CD14-positive monocyte (primary cell): ENCODE measurements around the gene GABRG3. TPM values are rescaled to one million over a fixed set of nuclear protein-coding genes. Genes with fewer than 3 reads are reported as not detected.

ENCODE experiments used
- DNase-seq, 3 donors: peaks; one replicate each; pipeline ENCODE4 v3.0.0-alpha.2; 2011 to 2022
- H2AFZ ChIP-seq: 2 replicates; pipeline ENCODE4 v1.6.0; 2012; ENCODE audit warnings: mild to moderate bottlenecking, low read depth, low read length, inconsistent platforms; ENCODE audit not compliant: insufficient read depth, poor library complexity, severe bottlenecking
- H3K27ac ChIP-seq, 2 donors: 1 replicate in 1 of 2; 2 replicates in 1 of 2; pipeline ENCODE4 v1.5.1; 2012 to 2013; ENCODE audit warnings: low read length in 2 of 2, control low read depth in 1 of 2, inconsistent platforms in 1 of 2, low read depth in 1 of 2, mild to moderate bottlenecking in 1 of 2
- H3K27me3 ChIP-seq, 2 donors: one replicate each; pipeline versions ENCODE4 v1.6.0 to v1.6.1; 2011 to 2013; ENCODE audit warnings: low read length in 2 of 2; ENCODE audit not compliant: control insufficient read depth in 2 of 2, insufficient read depth in 2 of 2
- H3K36me3 ChIP-seq, 2 donors: replicated peaks in 1 of 2; 1 replicate in 1 of 2; 2 replicates in 1 of 2; pipeline versions ENCODE4 v1.5.1 to v1.6.1; 2012 to 2013; ENCODE audit warnings: low read length in 2 of 2, control low read depth in 1 of 2, inconsistent platforms in 1 of 2, mild to moderate bottlenecking in 1 of 2; ENCODE audit not compliant: insufficient read depth in 2 of 2, control insufficient read depth in 1 of 2
- H3K4me1 ChIP-seq, 2 donors: 1 replicate in 1 of 2; 2 replicates in 1 of 2; pipeline versions ENCODE4 v1.5.1 to v1.6.1; 2012 to 2013; ENCODE audit warnings: low read length in 2 of 2, control low read depth in 1 of 2, inconsistent platforms in 1 of 2, mild to moderate bottlenecking in 1 of 2, moderate library complexity in 1 of 2; ENCODE audit not compliant: insufficient read depth in 2 of 2, control insufficient read depth in 1 of 2
- H3K4me2 ChIP-seq: replicated peaks from 2 replicates; pipeline ENCODE3; 2012; ENCODE audit warnings: low read length, moderate library complexity, mild to moderate bottlenecking; ENCODE audit not compliant: poor library complexity, severe bottlenecking; ENCODE audit errors: extremely low read depth
- H3K4me3 ChIP-seq, 3 experiments: fragments of 200-600 bp in 1 of 3; sonication (generic) in 1 of 3; replicated peaks in 1 of 3; 1 replicate in 2 of 3; 2 replicates in 1 of 3; pipeline ENCODE4 v1.5.1; 2011 to 2013; ENCODE audit warnings: low read length in 3 of 3, mild to moderate bottlenecking in 3 of 3, control low read depth in 2 of 3, low read depth in 2 of 3, inconsistent platforms in 1 of 3, moderate library complexity in 1 of 3
- H3K79me2 ChIP-seq: 2 replicates; pipeline ENCODE4 v1.6.0; 2012; ENCODE audit warnings: mild to moderate bottlenecking, control low read depth, inconsistent platforms, low read length, moderate library complexity; ENCODE audit not compliant: insufficient read depth
- H3K9ac ChIP-seq: 2 replicates; pipeline ENCODE4 v1.6.0; 2017; ENCODE audit warnings: low read length, mild to moderate bottlenecking; ENCODE audit not compliant: insufficient read depth, poor library complexity, severe bottlenecking
- H3K9me3 ChIP-seq, 2 donors: replicated peaks in 1 of 2; 1 replicate in 1 of 2; 2 replicates in 1 of 2; pipeline versions ENCODE4 v1.5.1 to v1.6.1; 2012 to 2013; ENCODE audit warnings: low read length in 2 of 2, control low read depth in 1 of 2; ENCODE audit not compliant: control insufficient read depth in 1 of 2, insufficient read depth in 1 of 2
- H4K20me1 ChIP-seq: 2 replicates; pipeline ENCODE4 v1.6.0; 2012; ENCODE audit warnings: mild to moderate bottlenecking, low read length, control low read depth, moderate library complexity; ENCODE audit not compliant: insufficient read depth
- H3K27ac Mint-ChIP-seq, 7 donors: one replicate each; pipeline ENCODE4 v1.8.0; 2020; ENCODE audit warnings: mild to moderate bottlenecking in 7 of 7, mixed read lengths in 7 of 7, moderate library complexity in 6 of 7, inconsistent platforms in 2 of 7
- H3K27me3 Mint-ChIP-seq, 3 donors: one replicate each; pipeline ENCODE4 v1.8.0; 2021 to 2022; ENCODE audit warnings: low read depth in 3 of 3, mild to moderate bottlenecking in 3 of 3, mixed read lengths in 3 of 3, moderate library complexity in 3 of 3, inconsistent platforms in 1 of 3
- H3K36me3 Mint-ChIP-seq, 2 donors: one replicate each; pipeline ENCODE4 v1.8.0; 2020; ENCODE audit warnings: mixed read lengths in 2 of 2, inconsistent platforms in 1 of 2, mild to moderate bottlenecking in 1 of 2
- H3K4me1 Mint-ChIP-seq: one replicate; pipeline ENCODE4 v1.8.0; 2020; ENCODE audit warnings: mild to moderate bottlenecking, mixed read lengths
- H3K4me3 Mint-ChIP-seq, 2 donors: one replicate each; pipeline ENCODE4 v1.8.0; 2020; ENCODE audit warnings: mild to moderate bottlenecking in 2 of 2, mixed read lengths in 2 of 2, moderate library complexity in 1 of 2
- H3K9me3 Mint-ChIP-seq, 7 donors: one replicate each; pipeline ENCODE4 v1.8.0; 2020 to 2022; ENCODE audit warnings: mixed read lengths in 7 of 7, mild to moderate bottlenecking in 6 of 7, moderate library complexity in 6 of 7, inconsistent platforms in 2 of 7
- CTCF ChIP-seq: fragments of 200-600 bp; IDR thresholded peaks from one replicate; pipeline ENCODE4 v1.8.0; 2022; ENCODE audit warnings: antibody characterized with exemption, mild to moderate bottlenecking
- WGBS: methylation state at CpG from one replicate; pipeline ENCODE4 v1.1.5; 2013; ENCODE audit warnings: missing lambda C conversion rate; ENCODE audit not compliant: insufficient coverage; 5-methylcytosine and 5-hydroxymethylcytosine counted together
- intact Hi-C, 2 donors: fragments of 100-400 bp; cut with micrococcal nuclease; formaldehyde crosslinking; loops; one replicate each; pipeline versions ENCODE4 v1.15.0 to v1.15.1; 2023
- polyA plus RNA-seq, 3 donors: library from polyadenylated mRNA; depleted of rRNA in 1 of 3; unstranded in 2 of 3; stranded (reverse) in 1 of 3; fragments of 300-500 nt in 2 of 3; fragments of >200 nt in 1 of 3; fragmentation: Illumina TruSeq in 2 of 3; gene quantifications; 1 replicate in 2 of 3; 2 replicates in 1 of 3; pipeline ENCODE4 v1.2.3, GENCODE V29; 2012 to 2021

The GABRG3 gene
- polyA plus RNA-seq, 3 donors = not detected

- H3K79me2 ChIP-seq = no peaks in the 10 kb centered on the region
- peaks cover 10 to 59% (median 21%) of the 10 kb centered on the region in 7 donors for H3K9me3 Mint-ChIP-seq
- no peak overlapping the region for H3K4me3 Mint-ChIP-seq
- no peaks in the 10 kb centered on the region for H3K36me3 ChIP-seq
- intact Hi-C loops = no loop called here
- H3K27ac Mint-ChIP-seq = peak overlapping the region in 1 of 7 donors; percentile 77
- DNase-seq = no peak
- TF ChIP-seq CTCF = no peak
- H3K36me3 Mint-ChIP-seq = no peaks in the 10 kb centered on the region
- no peak overlapping the region for H3K4me2 ChIP-seq
- H3K9ac ChIP-seq = no peak overlapping the region
- no peaks in the 10 kb centered on the region for H3K4me1 Mint-ChIP-seq
- H3K4me1 ChIP-seq = no peaks in the 10 kb centered on the region
- 74% methylated on average over 7 of the region's 10 CpGs for WGBS
- no peaks in the 10 kb centered on the region for H4K20me1 ChIP-seq
- H2AFZ ChIP-seq = no peak overlapping the region
- H3K27me3 ChIP-seq = no peaks in the 10 kb centered on the region
- H3K9me3 ChIP-seq = peaks cover 39 to 52% of the 10 kb centered on the region in 2 donors
- H3K27ac ChIP-seq = no peak overlapping the region
- no peaks in the 10 kb centered on the region for H3K27me3 Mint-ChIP-seq
- H3K4me3 ChIP-seq = no peak overlapping the region
Measured at GRCh38 chr15:27210176-27210575, 239.2 kb downstream of the GABRG3 start.

- no peaks in the 10 kb centered on the region for H3K36me3 ChIP-seq
- Mint-ChIP-seq H3K27ac (no peak overlapping the region), H3K36me3 (no peaks in the 10 kb centered on the region)
Measured at GRCh38 chr15:27214032-27214431, 243.1 kb downstream of the GABRG3 start.

More at GRCh38 chr15:27214032-27214431, 243.1 kb downstream of the GABRG3 start:
- Mint-ChIP-seq H3K27me3 (no peaks in the 10 kb centered on the region), H3K4me1 (no peaks in the 10 kb centered on the region), H3K9me3 (peaks cover 13 to 68% (median 27%) of the 10 kb centered on the region in 7 donors), H3K4me3 (no peak overlapping the region)
- no peaks in the 10 kb centered on the region for H3K79me2 ChIP-seq
- peaks cover 47 to 64% of the 10 kb centered on the region in 2 donors for H3K9me3 ChIP-seq
- no peak overlapping the region for H2AFZ ChIP-seq
- H3K9ac ChIP-seq = no peak overlapping the region
- no peak for DNase-seq
- no peak overlapping the region for H3K4me3 ChIP-seq
- H3K27ac ChIP-seq = no peak overlapping the region
- no peaks in the 10 kb centered on the region for H4K20me1 ChIP-seq
- H3K4me1 ChIP-seq = no peaks in the 10 kb centered on the region
- no peak for TF ChIP-seq CTCF
- intact Hi-C loops = no loop called here
- no peak overlapping the region for H3K4me2 ChIP-seq
- 94% methylated on average over 3 of the region's 8 CpGs for WGBS
- H3K27me3 ChIP-seq = no peaks in the 10 kb centered on the region
